GM04504 (cell line): ENCODE measurements around the gene S100A5.
A peak's percentile ranks its signal among the peaks of the same experiment; 100 is the strongest.

ENCODE experiments used
- DNase-seq: peaks from one replicate; pipeline ENCODE4 v3.0.0-alpha.2; 2012; ENCODE audit warnings: low read depth

S100A5 gene

GRCh38 chr1:153506831-153507413, 33.8 kb downstream of the S100A5 start:
- DNase-seq, result peak; percentile 72

- DNase-seq, result no peak
Measured at GRCh38 chr1:153506386-153506785, 34.3 kb downstream of the S100A5 start.

GRCh38 chr1:153505576-153505975, 35.2 kb downstream of the S100A5 start:
- no peak for DNase-seq

GRCh38 chr1:153503766-153504165, 37.0 kb downstream of the S100A5 start:
- no peak for DNase-seq

- no peak for DNase-seq
Measured at GRCh38 chr1:153498746-153499145, 42.0 kb downstream of the S100A5 start.

- no peak for DNase-seq
Measured at GRCh38 chr1:153495536-153495935, 45.2 kb downstream of the S100A5 start.

GRCh38 chr1:153494976-153495535, 45.7 kb downstream of the S100A5 start:
- DNase-seq, result no peak

GRCh38 chr1:153493343-153493960, 47.3 kb downstream of the S100A5 start:
- DNase-seq, result no peak

GRCh38 chr1:153490272-153491051, 50.3 kb downstream of the S100A5 start:
- DNase-seq, result peak; percentile 94

- no peak for DNase-seq
Measured at GRCh38 chr1:153488731-153489130, 52.0 kb downstream of the S100A5 start.

- no peak for DNase-seq
Measured at GRCh38 chr1:153487707-153488106, 53.0 kb downstream of the S100A5 start.
